H9 (cell line): ENCODE results near the gene HMGN2. TPM values are rescaled to one million over a fixed set of nuclear protein-coding genes. Genes with fewer than 3 reads are reported as not detected.
A peak's percentile ranks its signal among the peaks of the same experiment; 100 is the strongest.

Source experiments
- DNase-seq: peaks from one replicate; pipeline ENCODE4 v3.0.0-alpha.2; 2017
- H2AFZ ChIP-seq: one replicate; pipeline ENCODE4 v1.6.1; 2013; ENCODE audit warnings: mild to moderate bottlenecking, low read length, control low read depth, moderate library complexity
- H2AK5ac ChIP-seq: 2 replicates; pipeline ENCODE4 v1.6.1; 2013; ENCODE audit warnings: low read length, control low read depth, mixed read lengths; ENCODE audit not compliant: insufficient read length
- H2BK120ac ChIP-seq: one replicate; pipeline ENCODE4 v1.6.1; 2013; ENCODE audit warnings: low read depth, mild to moderate bottlenecking, low read length, control low read depth, inconsistent platforms; ENCODE audit not compliant: poor library complexity, severe bottlenecking
- H2BK12ac ChIP-seq: 2 replicates; pipeline ENCODE4 v1.6.1; 2013; ENCODE audit warnings: low read length, control low read depth, mixed read lengths, low read depth; ENCODE audit not compliant: insufficient read length
- H2BK15ac ChIP-seq: 2 replicates; pipeline ENCODE4 v1.6.1; 2013; ENCODE audit warnings: low read depth, low read length, control low read depth
- H2BK20ac ChIP-seq: one replicate; pipeline ENCODE4 v1.6.1; 2013; ENCODE audit warnings: low read depth, mild to moderate bottlenecking, low read length, control low read depth, inconsistent platforms; ENCODE audit not compliant: poor library complexity, severe bottlenecking
- H2BK5ac ChIP-seq: 2 replicates; pipeline ENCODE4 v1.6.1; 2013; ENCODE audit warnings: low read length, control low read depth, mixed read lengths; ENCODE audit not compliant: insufficient read length
- H3K14ac ChIP-seq: 2 replicates; pipeline ENCODE4 v1.6.1; 2013; ENCODE audit warnings: low read length, control low read depth; ENCODE audit not compliant: insufficient read depth
- H3K18ac ChIP-seq: 2 replicates; pipeline ENCODE4 v1.6.1; 2013; ENCODE audit warnings: low read depth, mild to moderate bottlenecking, mixed read lengths, low read length, control low read depth; ENCODE audit not compliant: insufficient read length
- H3K23ac ChIP-seq: 2 replicates; pipeline ENCODE4 v1.6.1; 2013; ENCODE audit warnings: low read length, control low read depth, mixed read lengths, low read depth; ENCODE audit not compliant: insufficient read length
- H3K23me2 ChIP-seq: 2 replicates; pipeline ENCODE4 v1.6.1; 2013; ENCODE audit warnings: low read depth, mild to moderate bottlenecking, mixed read lengths, low read length, control low read depth; ENCODE audit not compliant: insufficient read length, poor library complexity, severe bottlenecking
- H3K27ac ChIP-seq: 2 replicates; pipeline ENCODE4 v1.5.1; 2013; ENCODE audit warnings: low read length, control low read depth, mixed read lengths, low read depth; ENCODE audit not compliant: insufficient read length
- H3K27me3 ChIP-seq: 2 replicates; pipeline ENCODE4 v1.6.1; 2013; ENCODE audit warnings: low read length, control low read depth, inconsistent platforms; ENCODE audit not compliant: insufficient read depth
- H3K4ac ChIP-seq: 2 replicates; pipeline ENCODE4 v1.6.1; 2013; ENCODE audit warnings: low read depth, mild to moderate bottlenecking, control low read depth, inconsistent platforms, low read length, moderate library complexity
- H3K4me1 ChIP-seq: 2 replicates; pipeline ENCODE4 v1.6.1; 2013; ENCODE audit warnings: low read length, control low read depth, inconsistent platforms; ENCODE audit not compliant: insufficient read depth
- H3K4me2 ChIP-seq: 2 replicates; pipeline ENCODE4 v1.6.1; 2013; ENCODE audit warnings: low read length, control low read depth, mixed read lengths; ENCODE audit not compliant: insufficient read length, insufficient read depth
- H3K56ac ChIP-seq: 2 replicates; pipeline ENCODE4 v1.6.1; 2013; ENCODE audit warnings: low read depth, mild to moderate bottlenecking, mixed read lengths, low read length, control low read depth; ENCODE audit not compliant: insufficient read length
- H3K79me1 ChIP-seq: 2 replicates; pipeline ENCODE4 v1.6.1; 2013; ENCODE audit warnings: low read depth, mild to moderate bottlenecking, moderate library complexity, low read length, control low read depth, inconsistent platforms; ENCODE audit not compliant: insufficient read depth, poor library complexity, severe bottlenecking
- H3K79me2 ChIP-seq: 2 replicates; pipeline ENCODE4 v1.6.1; 2013; ENCODE audit warnings: low read length, control low read depth, inconsistent platforms; ENCODE audit not compliant: insufficient read depth
- H3K9ac ChIP-seq: 2 replicates; pipeline ENCODE4 v1.6.1; 2013; ENCODE audit warnings: low read length, control low read depth, mixed read lengths; ENCODE audit not compliant: insufficient read length; ENCODE audit errors: extremely low read depth
- H3K9me3 ChIP-seq: one replicate; pipeline ENCODE4 v1.6.1; 2013; ENCODE audit warnings: low read depth, low read length, inconsistent platforms; ENCODE audit not compliant: control insufficient read depth
- H3T11ph ChIP-seq: one replicate; pipeline ENCODE4 v1.6.1; 2013; ENCODE audit warnings: mild to moderate bottlenecking, low read length, control low read depth, inconsistent platforms
- H4K20me1 ChIP-seq: one replicate; pipeline ENCODE4 v1.6.1; 2013; ENCODE audit not compliant: control insufficient read depth, insufficient read length, insufficient read depth
- H4K5ac ChIP-seq: 2 replicates; pipeline ENCODE4 v1.6.1; 2013; ENCODE audit warnings: low read depth, mild to moderate bottlenecking, mixed read lengths, low read length, control low read depth; ENCODE audit not compliant: insufficient read length
- H4K8ac ChIP-seq: replicated peaks from 2 replicates; pipeline ENCODE4 v1.6.1; 2013; ENCODE audit warnings: low read length, control low read depth, mixed read lengths, low read depth; ENCODE audit not compliant: insufficient read length
- H4K91ac ChIP-seq: 2 replicates; pipeline ENCODE4 v1.6.1; 2013; ENCODE audit warnings: low read depth, mild to moderate bottlenecking, moderate library complexity, mixed read lengths, low read length, control low read depth; ENCODE audit not compliant: insufficient read length
- H3K27ac Mint-ChIP-seq, 3 experiments: 2 replicates in 2 of 3; 3 replicates in 1 of 3; pipeline ENCODE4 v1.8.0; 2020 to 2021; ENCODE audit warnings: mixed read lengths in 3 of 3, mild to moderate bottlenecking in 1 of 3, moderate library complexity in 1 of 3
- H3K27me3 Mint-ChIP-seq: 2 replicates; pipeline ENCODE4 v1.8.0; 2021; ENCODE audit warnings: low read depth, mild to moderate bottlenecking, moderate library complexity, mixed read lengths
- H3K36me3 Mint-ChIP-seq, 3 experiments: 2 replicates in 2 of 3; 3 replicates in 1 of 3; pipeline ENCODE4 v1.8.0; 2020 to 2021; ENCODE audit warnings: low read depth in 3 of 3, mixed read lengths in 3 of 3; ENCODE audit not compliant: insufficient read depth in 1 of 3
- H3K4me1 Mint-ChIP-seq, 2 experiments: 2 replicates each; pipeline ENCODE4 v1.8.0; 2020; ENCODE audit warnings: mixed read lengths in 2 of 2
- H3K4me3 Mint-ChIP-seq, 2 experiments: 2 replicates in 1 of 2; 3 replicates in 1 of 2; pipeline ENCODE4 v1.8.0; 2020 to 2021; ENCODE audit warnings: mild to moderate bottlenecking in 2 of 2, mixed read lengths in 2 of 2, moderate library complexity in 1 of 2
- H3K9me3 Mint-ChIP-seq, 2 experiments: 2 replicates in 1 of 2; 3 replicates in 1 of 2; pipeline ENCODE4 v1.8.0; 2020; ENCODE audit warnings: mild to moderate bottlenecking in 2 of 2, mixed read lengths in 2 of 2, moderate library complexity in 1 of 2
- WGBS: extraction: QIAGEN DNeasy Blood & Tissue Kit; methylation state at CpG from one replicate; pipeline ENCODE4 v1.1.7; 2013; ENCODE audit warnings: missing lambda C conversion rate, low lambda C conversion rate, mixed read lengths; ENCODE audit not compliant: insufficient read length; ENCODE audit errors: extremely low coverage; 5-methylcytosine and 5-hydroxymethylcytosine counted together
- total RNA-seq: library from RNA; stranded (reverse); gene quantifications from 2 replicates; pipeline ENCODE4 v1.2.1, GENCODE V29; 2021
- TF ChIP-seq, protein P1 (sequence below): fragments of 200-600 bp; sonication (generic); conservative IDR thresholded peaks from 3 replicates; pipeline ENCODE4 v1.8.0; 2021; ENCODE audit warnings: antibody characterized with exemption, mild to moderate bottlenecking

Gene HMGN2
- total RNA-seq, 1 experiment from 2014 or later: 622 TPM

GRCh38 chr1:26472901-26473845, 933 bp downstream of the HMGN2 start:
- Histone ChIP-seq H3K79me1 (no peaks in the 10 kb centered on the region), H2BK120ac (no peak overlapping the region), H3K9ac (peak overlapping the region; percentile 92), H2BK12ac (no peak overlapping the region), H2BK5ac (no peak overlapping the region), H2AFZ (no peak overlapping the region), H3T11ph (no peak overlapping the region), H3K4me1 (no peaks in the 10 kb centered on the region; the same call in 1 of the 2 replicates), H3K56ac (no peak overlapping the region), H2BK15ac (no peak overlapping the region), H2BK20ac (no peak overlapping the region), H3K14ac (no peak overlapping the region), H2AK5ac (no peak overlapping the region), H3K9me3 (no peaks in the 10 kb centered on the region), H4K5ac (no peak overlapping the region), H4K8ac (no peak overlapping the region), H3K27ac (peak overlapping the region; percentile 61), H3K23me2 (peaks cover 10% of the 10 kb centered on the region), H3K4me2 (peak overlapping the region; percentile 94), H3K4ac (no peak overlapping the region), H4K91ac (no peak overlapping the region), H4K20me1 (no peaks in the 10 kb centered on the region), H3K79me2 (peaks cover 4% of the 10 kb centered on the region; the same call in 1 of the 2 replicates), H3K23ac (no peak overlapping the region), H3K27me3 (no peaks in the 10 kb centered on the region), H3K18ac (no peak overlapping the region)
- Mint-ChIP-seq H3K27ac (peak overlapping the region; percentile 61 to 74 (median 62); a peak in 5 of 7 replicates), H3K36me3 (peaks cover 48 to 66% (median 63%) of the 10 kb centered on the region in 3 experiments), H3K4me3 (peak overlapping the region; percentile 88 to 89), H3K9me3 (no peaks in the 10 kb centered on the region), H3K27me3 (no peaks in the 10 kb centered on the region; the same call in 1 of the 2 replicates), H3K4me1 (peaks cover 31 to 43% of the 10 kb centered on the region in 2 experiments)
- TF ChIP-seq, protein P1, sequence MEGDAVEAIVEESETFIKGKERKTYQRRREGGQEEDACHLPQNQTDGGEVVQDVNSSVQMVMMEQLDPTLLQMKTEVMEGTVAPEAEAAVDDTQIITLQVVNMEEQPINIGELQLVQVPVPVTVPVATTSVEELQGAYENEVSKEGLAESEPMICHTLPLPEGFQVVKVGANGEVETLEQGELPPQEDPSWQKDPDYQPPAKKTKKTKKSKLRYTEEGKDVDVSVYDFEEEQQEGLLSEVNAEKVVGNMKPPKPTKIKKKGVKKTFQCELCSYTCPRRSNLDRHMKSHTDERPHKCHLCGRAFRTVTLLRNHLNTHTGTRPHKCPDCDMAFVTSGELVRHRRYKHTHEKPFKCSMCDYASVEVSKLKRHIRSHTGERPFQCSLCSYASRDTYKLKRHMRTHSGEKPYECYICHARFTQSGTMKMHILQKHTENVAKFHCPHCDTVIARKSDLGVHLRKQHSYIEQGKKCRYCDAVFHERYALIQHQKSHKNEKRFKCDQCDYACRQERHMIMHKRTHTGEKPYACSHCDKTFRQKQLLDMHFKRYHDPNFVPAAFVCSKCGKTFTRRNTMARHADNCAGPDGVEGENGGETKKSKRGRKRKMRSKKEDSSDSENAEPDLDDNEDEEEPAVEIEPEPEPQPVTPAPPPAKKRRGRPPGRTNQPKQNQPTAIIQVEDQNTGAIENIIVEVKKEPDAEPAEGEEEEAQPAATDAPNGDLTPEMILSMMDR: no peak
- WGBS: no CpG with 5 or more reads among the region's 71 CpGs
- DNase-seq: peak; percentile 95
